Fibroblast of the conjunctiva (primary cell): ENCODE results near the gene GALNT7.

Source experiments
- DNase-seq: peaks from one replicate; pipeline ENCODE4 v3.0.0-alpha.2; 2010; ENCODE audit warnings: low read depth

Gene GALNT7

GRCh38 chr4:173301518-173302201, 133.0 kb downstream of the GALNT7 start:
- peak; percentile 14 for DNase-seq

- DNase-seq = no peak
These were observed 139.2 kb downstream of the GALNT7 start for GRCh38 chr4:173307778-173308177.

- no peak for DNase-seq
These were observed 142.8 kb downstream of the GALNT7 start for GRCh38 chr4:173311368-173311767.

- no peak for DNase-seq
These were observed 146.1 kb downstream of the GALNT7 start for GRCh38 chr4:173314715-173315114.

GRCh38 chr4:173316060-173316459, 147.4 kb downstream of the GALNT7 start:
- no peak for DNase-seq

GRCh38 chr4:173317004-173317403, 148.4 kb downstream of the GALNT7 start:
- no peak for DNase-seq

- DNase-seq = no peak
These were observed 149.6 kb downstream of the GALNT7 start for GRCh38 chr4:173318240-173318639.

- DNase-seq = no peak
These were observed 150.1 kb downstream of the GALNT7 start for GRCh38 chr4:173318648-173319211.

- DNase-seq = no peak
These were observed 151.1 kb downstream of the GALNT7 start for GRCh38 chr4:173319696-173320095.

GRCh38 chr4:173325007-173325736, 156.6 kb downstream of the GALNT7 start:
- no peak for DNase-seq

GRCh38 chr4:173328236-173328901, 159.8 kb downstream of the GALNT7 start:
- DNase-seq = no peak

GRCh38 chr4:173330590-173330989, 162.0 kb downstream of the GALNT7 start:
- DNase-seq = no peak

GRCh38 chr4:173332021-173332487, 163.4 kb downstream of the GALNT7 start:
- DNase-seq = no peak

- DNase-seq = no peak
These were observed 164.5 kb downstream of the GALNT7 start for GRCh38 chr4:173332963-173333657.

GRCh38 chr4:173333658-173334084, 165.1 kb downstream of the GALNT7 start:
- DNase-seq = no peak

- DNase-seq = peak; percentile 100
These were observed 165.7 kb downstream of the GALNT7 start, which contains the start of gene HMGB2 for GRCh38 chr4:173334085-173334890. TSS of gene HMGB2 (minus strand) at chr4:173334358. CDS start at chr4:173333649, 709 bp downstream.

GRCh38 chr4:173334891-173335752, 166.5 kb downstream of the GALNT7 start:
- DNase-seq = peak; percentile 80

- DNase-seq = no peak
These were observed 168.9 kb downstream of the GALNT7 start for GRCh38 chr4:173337463-173337862.

- DNase-seq = no peak
These were observed 175.3 kb downstream of the GALNT7 start for GRCh38 chr4:173343832-173344397.

GRCh38 chr4:173345648-173346047, 177.0 kb downstream of the GALNT7 start:
- no peak for DNase-seq
